ENCODE results near the gene SETD1B.

DNA sequence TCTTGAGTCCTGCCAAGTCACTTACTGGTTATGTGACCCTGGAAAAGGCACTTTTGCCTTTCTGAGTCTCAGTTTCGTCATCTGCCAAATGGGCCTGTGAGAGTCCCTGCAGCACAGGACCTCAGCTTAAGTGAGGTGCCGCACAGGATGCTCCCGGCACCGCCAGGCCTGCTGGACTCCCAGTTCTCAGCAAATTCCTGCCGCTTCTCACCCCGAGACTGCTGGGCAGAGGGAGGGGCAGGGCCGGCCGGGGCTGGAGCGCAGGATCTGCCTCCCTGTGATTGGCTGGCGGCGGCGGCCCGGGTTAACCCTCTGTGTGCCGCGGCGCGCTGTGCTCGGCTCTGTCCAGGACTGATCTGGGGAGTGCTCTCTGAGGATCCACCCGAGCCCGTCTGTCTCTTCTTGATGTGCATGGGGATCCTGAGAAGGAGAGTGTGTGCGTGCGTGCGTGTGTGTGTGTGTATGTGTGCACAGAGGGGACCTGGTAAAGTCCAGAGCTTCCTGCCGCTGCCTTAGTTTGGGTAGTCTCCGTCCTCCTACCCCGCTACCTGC is 8.6 kb downstream of the SETD1B start:
- TF ChIP-seq POLR2A (IDR thresholded peaks at IDR 0.05; ENCODE audit: low read depth, low read length) (no peak), POLR2AphosphoS5 (IDR thresholded peaks at IDR 0.05; ENCODE audit: low read depth, low read length) (no peak)

Measured in GM12892 (cell line).